Aorta (tissue), 5 donors: ENCODE data around the gene U2AF2. TPM values are rescaled to one million over a fixed set of nuclear protein-coding genes. Genes with fewer than 3 reads are reported as not detected.

ENCODE experiments used
- ATAC-seq: fragments of 200-7000 bp; cut with Tn5 transposase; one replicate; pipeline ENCODE4 v1.9.1; 2022; ENCODE audit warnings: moderate library complexity; ENCODE audit not compliant: low FRiP score
- DNase-seq, 2 donors: peaks; one replicate each; pipeline ENCODE4 v3.0.0-alpha.2; 2020
- H3K27ac ChIP-seq, 2 donors: one replicate each; pipeline ENCODE4 v1.5.1; 2013; ENCODE audit warnings: low read length in 2 of 2, mild to moderate bottlenecking in 2 of 2, moderate library complexity in 2 of 2, control low read depth in 1 of 2, inconsistent platforms in 1 of 2, low read depth in 1 of 2
- H3K27me3 ChIP-seq, 2 donors: one replicate each; pipeline ENCODE4 v1.6.1; 2013; ENCODE audit warnings: control low read depth in 1 of 2, low read length in 1 of 2, mild to moderate bottlenecking in 1 of 2, moderate library complexity in 1 of 2; ENCODE audit not compliant: insufficient read depth in 2 of 2, control insufficient read depth in 1 of 2
- H3K36me3 ChIP-seq, 2 donors: one replicate each; pipeline ENCODE4 v1.6.1; 2013; ENCODE audit warnings: control low read depth in 1 of 2, low read length in 1 of 2, mild to moderate bottlenecking in 1 of 2; ENCODE audit not compliant: insufficient read depth in 2 of 2, control insufficient read depth in 1 of 2
- H3K4me1 ChIP-seq, 2 donors: one replicate each; pipeline ENCODE4 v1.6.1; 2013; ENCODE audit warnings: low read length in 2 of 2, control low read depth in 1 of 2, mild to moderate bottlenecking in 1 of 2, moderate library complexity in 1 of 2; ENCODE audit not compliant: insufficient read depth in 2 of 2, control insufficient read depth in 1 of 2
- H3K4me3 ChIP-seq, 2 donors: one replicate each; pipeline ENCODE4 v1.5.1; 2013; ENCODE audit warnings: low read length in 2 of 2, control low read depth in 1 of 2, mild to moderate bottlenecking in 1 of 2
- H3K9me3 ChIP-seq: one replicate; pipeline ENCODE4 v1.6.1; 2013; ENCODE audit warnings: mild to moderate bottlenecking, low read length; ENCODE audit not compliant: control insufficient read depth
- WGBS, 2 donors: extraction: QIAGEN DNeasy Blood & Tissue Kit; methylation state at CpG; one replicate each; pipeline ENCODE4 v1.1.7; 2013; 5-methylcytosine and 5-hydroxymethylcytosine counted together
- intact Hi-C, 2 donors: fragments of 100-400 bp; cut with DNase I; formaldehyde crosslinking; loops; one replicate each; pipeline versions ENCODE4 v1.14.2 to v1.15.0; 2022
- long read RNA-seq, 2 donors: library from polyadenylated mRNA; unstranded; transcript quantifications; one replicate each; pipeline ENCODE4 v2.0.0, GENCODE V29; 2020 to 2021
- polyA plus RNA-seq, 2 donors: library from polyadenylated mRNA; stranded (reverse); fragments of 200-250 nt; gene quantifications; one replicate each; pipeline ENCODE4 v1.2.3, GENCODE V29; 2013
- total RNA-seq, 2 donors: library from RNA; stranded (reverse); fragmentation: NEBNext Ultra II Directional; extraction: Animal tissue kit (Norgen Biotek cat#: 25700); gene quantifications; one replicate each; pipeline ENCODE4 v1.2.1, GENCODE V29; 2021
- donor health status: healthy with polysubstance abuse.
- donor health status: Bipolar disorder and iron deficiency.
- donor health status: DM: no; HTN: no; CAD: no.
- donor health status: DM: no; HTN: no; CAD: no.
- donor health status: DM: yes; HTN: yes; CAD: no.

U2AF2 gene
- total RNA-seq (100 to 1,000 TPM; 113 to 129 TPM), polyA plus RNA-seq (10 to 100 TPM; 40.6 to 66.3 TPM)
- long read RNA-seq, donor 1, partial matches to known transcripts = 0 of 4 reads
- long read RNA-seq, donor 1, other reads (novel, unspliced or antisense) = 2 of 4 reads
- long read RNA-seq, donor 2, partial matches to known transcripts = 0 of 9 reads
- long read RNA-seq, donor 2, other reads (novel, unspliced or antisense) = 6 of 9 reads

DNA sequence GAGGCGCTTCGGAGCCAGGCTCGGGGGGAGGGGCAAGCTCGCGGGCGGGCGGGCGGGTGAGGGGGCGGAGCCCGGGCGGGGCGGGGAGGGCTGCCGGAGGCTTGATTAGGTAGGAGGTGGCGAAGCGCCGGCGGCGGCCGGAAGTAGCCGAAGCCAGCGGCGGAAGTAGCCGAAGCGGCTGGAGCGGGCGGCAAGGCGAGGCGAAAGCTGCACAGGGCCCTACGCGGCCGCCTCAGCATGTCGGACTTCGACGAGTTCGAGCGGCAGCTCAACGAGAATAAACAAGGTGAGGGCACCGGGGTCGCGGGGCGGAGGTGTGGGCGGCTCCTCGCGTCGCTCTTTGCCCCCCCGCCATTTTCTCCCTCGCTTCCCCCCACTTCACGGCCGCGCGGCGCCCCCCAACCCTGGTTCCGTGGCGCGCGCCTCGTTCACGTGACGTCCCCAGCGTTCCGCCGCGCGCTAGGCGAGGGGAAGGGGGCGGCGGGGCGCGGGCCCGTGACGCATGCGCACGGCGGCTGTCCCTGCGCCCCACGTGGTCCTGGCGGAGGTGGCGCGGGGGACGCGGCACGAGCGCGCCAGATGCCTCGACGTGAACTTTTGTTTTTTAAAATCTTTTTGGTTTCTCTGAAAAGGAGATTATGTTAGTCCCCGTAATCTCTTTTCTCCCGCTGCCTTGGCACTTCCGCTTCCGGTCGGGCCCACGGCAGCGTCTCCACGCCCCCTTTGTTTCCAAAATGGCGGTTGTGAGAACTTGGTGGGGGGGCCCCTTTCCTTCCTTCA lies at the start of gene U2AF2:
TSS of gene U2AF2 (plus strand) at position 168 of the 780 bp plus-strand sequence. CDS start at position 238, 70 bp downstream.
- 0 to 1% methylated on average over 61 to 95 of the region's 95 CpGs for WGBS, 2 donors
- Histone ChIP-seq H3K27ac (peak within 1 kb of the TSS; percentile 29 to 97), H3K27me3 (no peaks in the 10 kb centered on the region), H3K4me3 (peak within 1 kb of the TSS; percentile 70 to 88), H3K9me3 (no peaks in the 10 kb centered on the region), H3K36me3 (no peaks in the 10 kb centered on the region), H3K4me1 (peaks cover 0 to 6% of the 10 kb centered on the region in 2 donors)
- intact Hi-C loops = loop anchor here in 1 of 2 donors (1.0 to 10.0 kb wide), 2 partner anchors 20 to 470 kb away; partner anchors contain the start of genes EPN1 and ZNF787
- ATAC-seq (peak; percentile 86), DNase-seq (peak; percentile 97 to 99)

DNA sequence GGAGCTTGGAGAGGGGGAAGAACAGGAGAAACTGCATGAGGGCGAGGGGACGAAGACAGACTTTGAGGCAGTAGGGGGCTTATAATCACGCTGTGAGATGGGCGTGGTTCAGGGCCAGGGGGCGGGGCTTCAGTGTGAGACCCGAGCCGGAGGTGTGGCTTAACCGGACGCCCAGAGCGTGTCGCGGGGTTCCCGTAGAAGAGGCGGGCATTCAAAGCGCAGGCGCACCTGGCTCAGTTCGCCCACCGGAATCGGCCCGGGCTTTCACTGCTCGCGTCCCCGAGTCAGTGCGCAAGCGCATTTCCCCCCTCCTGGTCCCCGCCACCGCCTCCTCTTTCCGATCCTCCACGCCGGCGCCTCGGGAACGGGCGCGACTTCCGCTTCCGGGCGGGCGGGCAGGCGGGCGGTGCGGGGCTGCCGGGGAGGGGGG lies 49.6 kb upstream of the U2AF2 start:
- intact Hi-C loops = loop anchor here in 1 of 2 donors (5.0 kb wide), 1 partner anchor 88 kb away; no protein-coding TSS in a partner anchor
- Histone ChIP-seq H3K9me3 (no peaks in the 10 kb centered on the region), H3K4me3 (peak overlapping the region; percentile 69 to 81), H3K27ac (peak overlapping the region in 1 of 2 donors; percentile 77), H3K27me3 (no peaks in the 10 kb centered on the region), H3K4me1 (no peaks in the 10 kb centered on the region), H3K36me3 (peaks cover 0 to 1% of the 10 kb centered on the region in 2 donors)
- WGBS, 2 donors = 1% methylated on average over 29 to 43 of the region's 43 CpGs
- DNase-seq = peak; percentile 99 to 100
- ATAC-seq = peak; percentile 91

DNA sequence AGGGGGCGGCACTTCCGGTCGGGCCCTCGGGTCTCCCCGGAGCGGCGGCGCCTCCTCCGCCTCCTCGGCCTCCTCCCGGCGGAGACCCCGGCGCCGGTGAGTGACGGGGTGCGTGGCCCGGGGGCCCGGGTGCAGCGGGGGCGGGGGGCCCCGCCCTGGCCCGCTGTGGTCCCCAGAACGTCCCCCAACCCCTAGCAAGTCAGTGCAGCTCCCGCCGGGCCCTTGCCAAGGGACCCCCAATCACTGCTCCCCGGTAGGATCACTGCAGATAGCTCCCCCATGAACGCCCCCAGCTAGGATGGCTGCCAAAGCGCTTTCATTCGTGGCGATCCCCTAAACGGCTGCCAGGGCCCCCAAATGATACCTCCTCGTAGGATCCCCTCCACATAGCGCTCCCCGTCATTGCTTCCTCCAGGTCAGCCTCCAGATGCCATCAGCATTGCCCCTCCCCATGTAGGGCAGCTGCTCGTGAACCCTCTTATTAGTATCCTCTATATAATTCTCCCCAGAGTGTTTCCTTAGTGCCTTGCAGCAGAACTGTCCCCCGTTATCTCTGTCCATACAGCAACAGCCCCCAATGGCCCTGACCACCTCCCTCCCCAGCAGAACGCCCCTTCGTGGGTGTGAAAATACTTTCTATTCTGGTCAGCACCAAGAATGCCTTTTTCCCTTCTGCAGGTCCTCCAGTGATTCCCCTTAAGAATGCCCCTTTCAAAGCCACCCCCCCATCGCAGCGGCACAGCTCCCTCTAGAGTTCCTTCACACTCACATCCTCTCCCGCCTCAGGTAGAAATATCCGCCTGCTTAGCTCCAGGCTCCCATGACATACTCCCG lies 49.0 kb upstream of the U2AF2 start, which contains the start of gene ZNF865:
TSS of gene ZNF865 (plus strand) at position 11 of the 834 bp plus-strand sequence. CDS start 7,972 bp downstream, outside the sequence.
- peak; percentile 76 to 90 for DNase-seq
- peaks cover 0 to 1% of the 10 kb centered on the region in 2 donors for H3K36me3 ChIP-seq
- peak within 1 kb of the TSS; percentile 67 to 77 for H3K27ac ChIP-seq
- peak within 1 kb of the TSS; percentile 69 to 81 for H3K4me3 ChIP-seq
- no peaks in the 10 kb centered on the region for H3K27me3 ChIP-seq
- intact Hi-C loops = loop anchor here (1.0 to 5.0 kb wide), 2 partner anchors 89 to 90 kb away; no protein-coding TSS in a partner anchor
- no peaks in the 10 kb centered on the region for H3K9me3 ChIP-seq
- no peaks in the 10 kb centered on the region for H3K4me1 ChIP-seq
- ATAC-seq = peak; percentile 58
- 1% methylated on average over 33 to 44 of the region's 44 CpGs for WGBS, 2 donors

DNA sequence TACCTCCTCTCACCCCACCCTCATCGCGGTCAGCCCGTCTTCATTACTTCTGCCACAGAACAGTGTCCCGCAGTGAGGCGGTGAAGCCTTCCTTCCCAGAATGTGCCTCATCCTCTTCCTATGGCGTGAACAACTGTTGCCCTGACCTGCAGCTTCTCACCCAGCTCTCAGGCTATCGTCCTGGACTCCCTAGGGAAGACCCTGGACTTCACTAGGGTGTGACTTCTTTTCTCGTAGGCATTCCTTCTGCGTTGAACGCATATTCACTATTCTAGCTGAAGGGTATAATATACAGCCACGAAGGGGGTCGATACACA lies 48.4 kb upstream of the U2AF2 start:
- intact Hi-C loops = loop anchor here (1.0 to 5.0 kb wide), 2 partner anchors 89 to 90 kb away; no protein-coding TSS in a partner anchor
- no peaks in the 10 kb centered on the region for H3K9me3 ChIP-seq
- 18 to 20% methylated on average over 12 of the region's 12 CpGs for WGBS, 2 donors
- no peaks in the 10 kb centered on the region for H3K27me3 ChIP-seq
- peaks cover 0 to 1% of the 10 kb centered on the region in 2 donors for H3K36me3 ChIP-seq
- H3K4me1 ChIP-seq = no peaks in the 10 kb centered on the region
- DNase-seq (no peak), ATAC-seq (no peak)
- peak overlapping the region in 1 of 2 donors; percentile 20 for H3K27ac ChIP-seq
- peak overlapping the region in 1 of 2 donors; percentile 69 for H3K4me3 ChIP-seq

DNA sequence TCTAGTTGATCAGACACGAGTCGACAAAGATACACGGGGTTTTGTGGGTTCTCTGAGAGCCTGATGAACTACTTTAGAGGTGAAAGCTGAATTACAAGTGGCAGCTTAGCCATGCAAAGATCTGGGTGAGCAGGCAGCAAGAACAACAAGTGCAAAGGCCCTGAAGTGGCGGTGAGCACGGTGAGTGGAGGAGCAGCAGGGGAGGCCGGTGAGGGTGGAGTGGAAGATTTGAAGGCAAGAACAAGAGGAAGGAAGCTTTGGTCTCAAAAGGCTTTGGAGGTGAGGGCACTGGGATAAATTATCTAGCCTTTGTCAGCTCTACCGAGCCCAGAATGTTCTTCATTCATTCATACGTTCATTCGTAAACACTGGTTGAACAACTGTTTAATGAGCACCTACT lies 48.0 kb upstream of the U2AF2 start:
- Histone ChIP-seq H3K9me3 (no peaks in the 10 kb centered on the region), H3K27me3 (no peaks in the 10 kb centered on the region), H3K27ac (no peak overlapping the region), H3K36me3 (peaks cover 0 to 1% of the 10 kb centered on the region in 2 donors), H3K4me3 (no peak overlapping the region), H3K4me1 (no peaks in the 10 kb centered on the region)
- intact Hi-C loops = loop anchor here (1.0 to 5.0 kb wide), 2 partner anchors 90 to 91 kb away; no protein-coding TSS in a partner anchor
- WGBS, 2 donors = 76 to 77% methylated on average over 9 of the region's 9 CpGs
- ATAC-seq (no peak), DNase-seq (no peak)

DNA sequence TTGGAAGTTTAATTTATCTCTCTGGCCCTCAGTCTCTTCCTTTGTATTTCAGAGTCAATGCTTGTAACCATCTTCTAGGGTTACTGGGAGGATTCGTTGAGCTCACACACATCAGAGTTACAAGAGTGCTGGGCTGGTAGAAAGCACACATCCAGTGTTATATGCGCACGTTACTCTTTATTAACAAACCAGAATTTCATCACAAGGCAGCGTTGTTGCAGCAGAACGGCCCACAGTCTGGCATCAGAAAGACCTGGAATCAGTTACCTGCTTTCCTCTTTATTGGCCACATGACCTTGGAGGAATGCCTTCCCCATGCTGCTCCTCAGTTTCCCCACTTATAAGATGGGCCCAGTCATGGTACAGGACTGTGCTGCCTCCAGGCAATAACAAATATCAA lies 45.5 kb upstream of the U2AF2 start:
- H3K27me3 ChIP-seq = no peaks in the 10 kb centered on the region
- WGBS, 2 donors = 95% methylated on average over 5 of the region's 5 CpGs
- DNase-seq (no peak), ATAC-seq (no peak)
- no peak overlapping the region for H3K27ac ChIP-seq
- no peaks in the 10 kb centered on the region for H3K9me3 ChIP-seq
- no peak overlapping the region for H3K4me3 ChIP-seq
- H3K4me1 ChIP-seq = no peaks in the 10 kb centered on the region
- H3K36me3 ChIP-seq = peaks cover 0 to 1% of the 10 kb centered on the region in 2 donors
- intact Hi-C loops = loop anchor here in 1 of 2 donors (5.0 kb wide), 1 partner anchor 92 kb away; no protein-coding TSS in a partner anchor

DNA sequence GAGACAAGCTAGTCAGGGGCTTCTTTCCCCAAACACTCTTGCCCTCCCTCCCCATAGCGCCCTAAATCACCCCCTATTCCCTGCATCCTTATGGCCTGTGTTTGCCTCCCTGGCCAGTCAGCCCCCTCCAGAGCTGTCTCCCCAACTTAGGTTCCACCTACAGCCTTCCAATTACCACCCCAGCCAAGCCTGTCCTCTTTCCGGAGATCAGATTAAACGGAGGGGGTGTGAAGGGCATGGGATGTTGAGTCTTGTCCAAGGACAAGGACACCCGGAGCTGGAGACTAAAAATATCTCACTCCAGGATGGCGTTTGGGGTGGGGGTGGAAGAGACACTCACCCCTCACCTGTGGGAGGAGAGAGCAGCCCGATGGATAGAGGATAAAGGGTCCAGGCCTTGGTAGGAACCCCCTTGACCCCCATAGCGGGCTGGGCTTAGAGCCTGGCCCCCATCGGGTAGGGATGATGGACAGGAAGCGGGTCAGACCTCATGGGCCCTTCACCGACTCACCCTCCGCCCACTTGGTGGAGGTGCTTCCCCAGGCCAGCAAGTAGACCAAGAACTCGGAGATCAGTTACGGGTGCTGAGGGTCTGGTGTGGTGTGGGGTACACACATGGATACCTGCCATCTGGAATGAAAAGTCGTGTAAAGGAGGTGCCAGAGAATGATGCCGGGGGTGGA lies 43.4 kb upstream of the U2AF2 start:
- ATAC-seq (no peak), DNase-seq (no peak)
- WGBS, 2 donors = 68 to 70% methylated on average over 15 of the region's 15 CpGs
- H3K36me3 ChIP-seq = peaks cover 0 to 6% of the 10 kb centered on the region in 2 donors
- H3K4me1 ChIP-seq = no peaks in the 10 kb centered on the region
- no peaks in the 10 kb centered on the region for H3K9me3 ChIP-seq
- intact Hi-C loops = no loop called here
- H3K4me3 ChIP-seq = no peak overlapping the region
- no peak overlapping the region for H3K27ac ChIP-seq
- no peaks in the 10 kb centered on the region for H3K27me3 ChIP-seq
